Breast epithelium (tissue), 4 donors: ENCODE results near the gene NTN4. TPM values are rescaled to one million over a fixed set of nuclear protein-coding genes. Genes with fewer than 3 reads are reported as not detected.
"Not testable (repeated sequence)": the region's sequence is repeated elsewhere in the genome, so short reads cannot be mapped to it uniquely, and the experiment has no call there.

Source experiments
- DNase-seq, 2 donors: peaks; one replicate each; pipeline ENCODE4 v3.0.0-alpha.2; 2019; ENCODE audit warnings: low spot score in 2 of 2
- H3K27ac ChIP-seq, 2 donors: fragments of 200-600 bp; sonication (generic) in 1 of 2; one replicate each; pipeline ENCODE4 v1.5.1; 2016 to 2019; ENCODE audit warnings: mild to moderate bottlenecking in 1 of 2
- H3K27me3 ChIP-seq, 2 donors: fragments of 200-600 bp; sonication (generic) in 1 of 2; one replicate each; pipeline versions ENCODE4 v1.5.1 to v1.6.0; 2017 to 2019; ENCODE audit warnings: control low read depth in 1 of 2, mild to moderate bottlenecking in 1 of 2
- H3K36me3 ChIP-seq: fragments of 200-600 bp; one replicate; pipeline ENCODE4 v1.5.1; 2019
- H3K4me1 ChIP-seq, 2 donors: fragments of 200-600 bp; sonication (generic); one replicate each; pipeline ENCODE4 v1.5.1; 2016 to 2019; ENCODE audit warnings: control low read depth in 1 of 2
- H3K4me3 ChIP-seq, 3 donors: fragments of 200-600 bp; sonication (generic); 1 replicate in 2 of 3; 2 replicates in 1 of 3; pipeline ENCODE4 v1.5.1; 2016 to 2019; ENCODE audit warnings: mild to moderate bottlenecking in 3 of 3, moderate library complexity in 2 of 3
- H3K9me3 ChIP-seq, 2 donors: fragments of 200-600 bp; sonication (generic) in 1 of 2; one replicate each; pipeline ENCODE4 v1.5.1; 2016 to 2019; ENCODE audit warnings: control low read depth in 1 of 2
- CTCF ChIP-seq, 3 donors: fragments of 450-650 bp; IDR thresholded peaks; one replicate each; pipeline ENCODE4 v1.5.1; 2016 to 2017; ENCODE audit warnings: antibody characterized with exemption in 3 of 3, mild to moderate bottlenecking in 3 of 3, moderate library complexity in 3 of 3
- POLR2A ChIP-seq: fragments of 450-650 bp; IDR thresholded peaks from one replicate; pipeline ENCODE4 v1.6.1; 2016; ENCODE audit warnings: antibody characterized with exemption, mild to moderate bottlenecking, moderate library complexity
- POLR2AphosphoS5 ChIP-seq, 3 donors: sonication (generic); formaldehyde crosslinking; IDR thresholded peaks; one replicate each; pipeline ENCODE4 v1.6.1; 2017; ENCODE audit warnings: antibody characterized with exemption in 3 of 3
- intact Hi-C: fragments of 100-400 bp; cut with DNase I; formaldehyde crosslinking; loops from one replicate; pipeline ENCODE4 v1.15.1; 2023; ENCODE audit warnings: low total_unique reads
- total RNA-seq, 3 donors: library from RNA; depleted of rRNA; stranded (reverse); fragments of >200 nt; gene quantifications; one replicate each; pipeline ENCODE4 v1.1.0, GENCODE V29; 2016

Gene NTN4
- total RNA-seq, 3 donors from 2014 or later = 27.4 to 188 (median 110) TPM

DNA sequence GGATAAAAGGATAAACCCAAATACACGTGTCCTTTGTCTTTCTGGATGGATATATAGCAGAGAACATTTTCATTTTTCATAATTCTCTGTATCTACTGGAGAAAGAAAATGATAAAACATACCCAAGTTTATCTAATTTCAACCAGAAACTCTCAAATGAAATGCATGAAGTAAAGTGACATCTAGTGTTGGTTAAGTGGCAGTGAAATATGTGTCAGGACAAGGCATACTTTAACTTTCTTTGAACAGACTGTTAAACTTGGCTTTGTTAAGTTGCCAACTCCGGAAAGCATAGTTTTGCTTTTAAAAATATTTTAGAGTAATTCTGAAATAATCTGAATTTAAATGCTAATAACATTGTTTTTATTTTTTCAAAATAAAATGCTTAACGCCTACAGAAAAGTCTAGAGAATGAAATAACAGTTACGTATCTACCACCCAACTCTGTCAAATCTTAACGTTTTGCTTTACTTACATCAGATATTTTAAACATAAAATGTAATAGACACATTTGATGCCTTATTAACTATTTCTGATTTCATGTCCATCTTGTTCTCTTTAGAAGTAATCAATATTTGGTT is 25.2 kb upstream of the NTN4 start:
- H3K9me3 ChIP-seq = no peaks in the 10 kb centered on the region
- TF ChIP-seq POLR2AphosphoS5 (IDR thresholded peaks at IDR 0.05) (no peak), CTCF (IDR thresholded peaks at IDR 0.05) (peak; percentile 41 to 83 (median 74))
- H3K4me1 ChIP-seq = no peaks in the 10 kb centered on the region
- DNase-seq = no peak
- intact Hi-C loops = no loop called here
- H3K36me3 ChIP-seq = no peaks in the 10 kb centered on the region
- H3K4me3 ChIP-seq = no peak overlapping the region
- H3K27me3 ChIP-seq = no peaks in the 10 kb centered on the region
- no peak overlapping the region for H3K27ac ChIP-seq

- intact Hi-C loops = not testable (repeated sequence)
Measured at GRCh38 chr12:95812155-95812554, 21.6 kb upstream of the NTN4 start.

DNA sequence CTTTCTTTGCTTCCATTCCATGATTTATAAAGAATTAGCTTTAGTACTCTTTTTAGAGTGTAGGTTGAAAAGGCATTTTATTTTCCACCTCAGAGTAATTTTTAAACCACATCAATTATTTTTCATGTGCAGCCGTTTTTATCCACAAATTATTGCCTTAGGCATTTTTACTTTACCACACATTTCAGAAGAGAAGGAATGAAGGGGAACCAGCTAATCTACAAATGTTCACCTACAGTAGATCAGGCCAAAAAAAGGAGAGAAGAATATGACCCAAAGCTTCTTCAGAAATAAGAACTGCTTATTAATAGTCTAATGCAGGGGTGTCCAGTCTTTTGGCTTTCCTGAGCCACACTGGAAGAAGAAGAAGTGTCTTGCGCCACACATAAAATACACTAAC is 19.8 kb upstream of the NTN4 start:
- no peak overlapping the region for H3K27ac ChIP-seq
- TF ChIP-seq CTCF (IDR thresholded peaks at IDR 0.05) (no peak), POLR2A (no peak), POLR2AphosphoS5 (IDR thresholded peaks at IDR 0.05) (no peak)

More at GRCh38 chr12:95812155-95812554, 21.6 kb upstream of the NTN4 start:
- not testable (repeated sequence) for H3K4me3 ChIP-seq, H3K9me3 ChIP-seq, H3K36me3 ChIP-seq, H3K27me3 ChIP-seq, H3K27ac ChIP-seq, DNase-seq, H3K4me1 ChIP-seq

GRCh38 chr12:95809000-95809680 is 18.6 kb upstream of the NTN4 start:
- DNase-seq = no peak
- no peak overlapping the region for H3K4me3 ChIP-seq
- intact Hi-C loops = no loop called here
- H3K4me1 ChIP-seq = peaks cover 0 to 5% of the 10 kb centered on the region in 2 donors
- TF ChIP-seq CTCF (IDR thresholded peaks at IDR 0.05) = no peak
- TF ChIP-seq POLR2AphosphoS5 (IDR thresholded peaks at IDR 0.05) = no peak
- no peak for TF ChIP-seq POLR2A
- H3K27ac ChIP-seq = no peak overlapping the region
- H3K27me3 ChIP-seq = no peaks in the 10 kb centered on the region
- H3K9me3 ChIP-seq = no peaks in the 10 kb centered on the region
- no peaks in the 10 kb centered on the region for H3K36me3 ChIP-seq

More for the DNA sequence above, 19.8 kb upstream of the NTN4 start:
- H3K9me3 ChIP-seq = no peaks in the 10 kb centered on the region
- no peaks in the 10 kb centered on the region for H3K27me3 ChIP-seq
- H3K36me3 ChIP-seq = no peaks in the 10 kb centered on the region
- no peak for DNase-seq
- intact Hi-C loops = no loop called here
- peaks cover 0 to 5% of the 10 kb centered on the region in 2 donors for H3K4me1 ChIP-seq
- H3K4me3 ChIP-seq = no peak overlapping the region

DNA sequence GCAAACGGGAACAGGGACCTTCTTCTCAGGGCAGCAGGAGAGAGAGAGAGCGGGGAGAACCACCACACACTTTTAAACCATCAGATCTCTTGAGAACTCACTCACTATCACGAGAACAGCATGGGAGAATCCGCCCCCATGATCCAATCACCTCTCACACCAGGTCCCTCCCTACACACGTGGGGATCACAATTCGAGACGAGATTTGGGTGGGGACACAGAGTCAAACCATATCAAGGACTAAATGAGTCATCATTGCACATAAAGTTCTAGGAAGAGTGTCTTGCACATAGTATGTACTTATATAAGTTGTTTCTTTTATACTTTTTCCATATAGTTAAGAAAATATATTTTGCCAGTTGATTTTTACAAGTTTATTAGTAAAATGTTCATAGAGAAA is 17.6 kb upstream of the NTN4 start:
- Histone ChIP-seq H3K27ac (no peak overlapping the region), H3K27me3 (no peaks in the 10 kb centered on the region), H3K4me1 (peaks cover 0 to 5% of the 10 kb centered on the region in 2 donors), H3K9me3 (no peaks in the 10 kb centered on the region), H3K36me3 (no peaks in the 10 kb centered on the region), H3K4me3 (no peak overlapping the region)
- TF ChIP-seq POLR2AphosphoS5 (IDR thresholded peaks at IDR 0.05) (no peak), POLR2A (no peak), CTCF (IDR thresholded peaks at IDR 0.05) (no peak)
- no peak for DNase-seq
- intact Hi-C loops = no loop called here
